Measurements from ENCODE around the gene NTMT2.
A peak's percentile ranks its signal among the peaks of the same experiment; 100 is the strongest.
"Not testable (repeated sequence)": the region's sequence is repeated elsewhere in the genome, so short reads cannot be mapped to it uniquely, and the experiment has no call there.

NTMT2 gene

GRCh38 chr1:170157820-170158219 is 12.1 kb downstream of the NTMT2 start:
- DNase-seq (ENCODE audit: low spot score): no peak

- DNase-seq (ENCODE audit: low spot score): peak; percentile 90
Observed at GRCh38 chr1:170162459-170163246, 16.9 kb downstream of the NTMT2 start.

GRCh38 chr1:170164103-170164763 is 18.5 kb downstream of the NTMT2 start:
- DNase-seq (ENCODE audit: low spot score): no peak

- no peak for DNase-seq (ENCODE audit: low spot score)
Observed at GRCh38 chr1:170166518-170167180, 20.9 kb downstream of the NTMT2 start.

GRCh38 chr1:170168265-170168664 is 22.5 kb downstream of the NTMT2 start:
- DNase-seq (ENCODE audit: low spot score): peak; percentile 32

GRCh38 chr1:170170513-170170912 is 24.8 kb downstream of the NTMT2 start:
- not testable (repeated sequence) for DNase-seq (ENCODE audit: low spot score)

- no peak for DNase-seq (ENCODE audit: low spot score)
Observed at GRCh38 chr1:170174395-170174794, 28.6 kb downstream of the NTMT2 start.

- no peak for DNase-seq (ENCODE audit: low spot score)
Observed at GRCh38 chr1:170175041-170175440, 29.3 kb downstream of the NTMT2 start.

GRCh38 chr1:170175484-170175883 is 29.7 kb downstream of the NTMT2 start:
- no peak for DNase-seq (ENCODE audit: low spot score)

- DNase-seq (ENCODE audit: low spot score): no peak
Observed at GRCh38 chr1:170176772-170177171, 31.0 kb downstream of the NTMT2 start.

- DNase-seq (ENCODE audit: low spot score): no peak
Observed at GRCh38 chr1:170182442-170182841, 36.7 kb downstream of the NTMT2 start.

GRCh38 chr1:170192546-170192945 is 46.8 kb downstream of the NTMT2 start:
- no peak for DNase-seq (ENCODE audit: low spot score)

GRCh38 chr1:170194451-170194850 is 48.7 kb downstream of the NTMT2 start:
- DNase-seq (ENCODE audit: low spot score): no peak

- no peak for DNase-seq (ENCODE audit: low spot score)
Observed at GRCh38 chr1:170196490-170197236, 50.9 kb downstream of the NTMT2 start.

GRCh38 chr1:170198090-170198489 is 52.3 kb downstream of the NTMT2 start:
- DNase-seq (ENCODE audit: low spot score): no peak

GRCh38 chr1:170198584-170198983 is 52.8 kb downstream of the NTMT2 start:
- DNase-seq (ENCODE audit: low spot score): no peak

- DNase-seq (ENCODE audit: low spot score): no peak
Observed at GRCh38 chr1:170200161-170200560, 54.4 kb downstream of the NTMT2 start.

- peak; percentile 50 for DNase-seq (ENCODE audit: low spot score)
Observed at GRCh38 chr1:170200621-170201397, 55.0 kb downstream of the NTMT2 start.

- no peak for DNase-seq (ENCODE audit: low spot score)
Observed at GRCh38 chr1:170203693-170204092, 57.9 kb downstream of the NTMT2 start.

- peak; percentile 31 for DNase-seq (ENCODE audit: low spot score)
Observed at GRCh38 chr1:170204121-170204520, 58.4 kb downstream of the NTMT2 start.

- no peak for DNase-seq (ENCODE audit: low spot score)
Observed at GRCh38 chr1:170205301-170205700, 59.5 kb downstream of the NTMT2 start.

Measured in AG08395 (cell line).